ENCODE results near the gene PCDHB7.
"Not testable (repeated sequence)": the region's sequence is repeated elsewhere in the genome, so short reads cannot be mapped to it uniquely, and the experiment has no call there.

- not testable (repeated sequence) for TF ChIP-seq RAD21 (IDR thresholded peaks at IDR 0.05; ENCODE audit: low read depth); EGR1 (IDR thresholded peaks at IDR 0.05); CEBPB (IDR thresholded peaks at IDR 0.05); TEAD4 (IDR thresholded peaks at IDR 0.05); TCF12 (IDR thresholded peaks at IDR 0.05; ENCODE audit: low read depth); YY1 (IDR thresholded peaks at IDR 0.05; ENCODE audit: low read depth); EP300 (IDR thresholded peaks at IDR 0.05; ENCODE audit: borderline replicate concordance); TAF1 (IDR thresholded peaks at IDR 0.05; ENCODE audit: low read depth); CREB1 (IDR thresholded peaks at IDR 0.05; ENCODE audit: low read depth); FOXM1 (IDR thresholded peaks at IDR 0.05; ENCODE audit: borderline replicate concordance, low read depth)
- TF ChIP-seq, protein P1, sequence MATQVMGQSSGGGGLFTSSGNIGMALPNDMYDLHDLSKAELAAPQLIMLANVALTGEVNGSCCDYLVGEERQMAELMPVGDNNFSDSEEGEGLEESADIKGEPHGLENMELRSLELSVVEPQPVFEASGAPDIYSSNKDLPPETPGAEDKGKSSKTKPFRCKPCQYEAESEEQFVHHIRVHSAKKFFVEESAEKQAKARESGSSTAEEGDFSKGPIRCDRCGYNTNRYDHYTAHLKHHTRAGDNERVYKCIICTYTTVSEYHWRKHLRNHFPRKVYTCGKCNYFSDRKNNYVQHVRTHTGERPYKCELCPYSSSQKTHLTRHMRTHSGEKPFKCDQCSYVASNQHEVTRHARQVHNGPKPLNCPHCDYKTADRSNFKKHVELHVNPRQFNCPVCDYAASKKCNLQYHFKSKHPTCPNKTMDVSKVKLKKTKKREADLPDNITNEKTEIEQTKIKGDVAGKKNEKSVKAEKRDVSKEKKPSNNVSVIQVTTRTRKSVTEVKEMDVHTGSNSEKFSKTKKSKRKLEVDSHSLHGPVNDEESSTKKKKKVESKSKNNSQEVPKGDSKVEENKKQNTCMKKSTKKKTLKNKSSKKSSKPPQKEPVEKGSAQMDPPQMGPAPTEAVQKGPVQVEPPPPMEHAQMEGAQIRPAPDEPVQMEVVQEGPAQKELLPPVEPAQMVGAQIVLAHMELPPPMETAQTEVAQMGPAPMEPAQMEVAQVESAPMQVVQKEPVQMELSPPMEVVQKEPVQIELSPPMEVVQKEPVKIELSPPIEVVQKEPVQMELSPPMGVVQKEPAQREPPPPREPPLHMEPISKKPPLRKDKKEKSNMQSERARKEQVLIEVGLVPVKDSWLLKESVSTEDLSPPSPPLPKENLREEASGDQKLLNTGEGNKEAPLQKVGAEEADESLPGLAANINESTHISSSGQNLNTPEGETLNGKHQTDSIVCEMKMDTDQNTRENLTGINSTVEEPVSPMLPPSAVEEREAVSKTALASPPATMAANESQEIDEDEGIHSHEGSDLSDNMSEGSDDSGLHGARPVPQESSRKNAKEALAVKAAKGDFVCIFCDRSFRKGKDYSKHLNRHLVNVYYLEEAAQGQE (IDR thresholded peaks at IDR 0.05; ENCODE audit: low read depth), result not testable (repeated sequence)
- TF ChIP-seq, protein P2, sequence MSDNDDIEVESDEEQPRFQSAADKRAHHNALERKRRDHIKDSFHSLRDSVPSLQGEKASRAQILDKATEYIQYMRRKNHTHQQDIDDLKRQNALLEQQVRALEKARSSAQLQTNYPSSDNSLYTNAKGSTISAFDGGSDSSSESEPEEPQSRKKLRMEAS (IDR thresholded peaks at IDR 0.05), result not testable (repeated sequence)
Observed at GRCh38 chr5:141177577-141178191, 5.2 kb downstream of the PCDHB7 start, which contains the start of gene PCDHB8.

Measured in Ishikawa (cell line).